Activated CD4-positive, alpha-beta T cell treated with anti-CD3 and anti-CD28 coated beads, Interleukin-2, amount 10 ng/mL, durations not matched to agents 7 days and 5 days (primary cell): ENCODE results near the gene MYO9B. TPM values are rescaled to one million over a fixed set of nuclear protein-coding genes. Genes with fewer than 3 reads are reported as not detected.
"Not testable (repeated sequence)": the region's sequence is repeated elsewhere in the genome, so short reads cannot be mapped to it uniquely, and the experiment has no call there.

Experiments used
- CTCF ChIA-PET: fragments of 350-600 bp; sonication (Branson Sonifier 250); formaldehyde crosslinking; loops from one replicate; lab custom pipeline; 2021; ENCODE audit warnings: antibody characterized with exemption; lab: Charles Lee
- POLR2A ChIA-PET: fragments of 350-600 bp; sonication (Branson Sonifier 250); formaldehyde crosslinking; loops from one replicate; lab custom pipeline; 2021; ENCODE audit warnings: antibody characterized with exemption; lab: Charles Lee
- DNase-seq: peaks from one replicate; pipeline ENCODE4 v3.0.0-alpha.2; 2020
- H3K27ac Mint-ChIP-seq: one replicate; pipeline ENCODE4 v1.8.0; 2021; ENCODE audit warnings: mild to moderate bottlenecking, moderate library complexity, mixed read lengths
- H3K27me3 Mint-ChIP-seq: one replicate; pipeline ENCODE4 v1.8.0; 2021; ENCODE audit warnings: mixed read lengths
- H3K36me3 Mint-ChIP-seq: one replicate; pipeline ENCODE4 v1.8.0; 2021; ENCODE audit warnings: low read depth, mixed read lengths
- H3K4me1 Mint-ChIP-seq: one replicate; pipeline ENCODE4 v1.8.0; 2021; ENCODE audit warnings: mixed read lengths
- H3K4me3 Mint-ChIP-seq: one replicate; pipeline ENCODE4 v1.8.0; 2021; ENCODE audit warnings: mild to moderate bottlenecking, moderate library complexity, mixed read lengths
- H3K9me3 Mint-ChIP-seq: one replicate; pipeline ENCODE4 v1.8.0; 2021; ENCODE audit warnings: mixed read lengths
- total RNA-seq, 2 experiments: library from RNA; stranded (reverse); gene quantifications; one replicate each; pipeline ENCODE4 v1.2.3, GENCODE V29; 2021

MYO9B gene
- total RNA-seq, 2 experiments from 2014 or later: 217 to 218 TPM

GRCh38 chr19:17148130-17148529 lies 72.6 kb downstream of the MYO9B start:
- no peak overlapping the region for H3K4me3 Mint-ChIP-seq
- H3K27ac Mint-ChIP-seq: no peak overlapping the region
- no peaks in the 10 kb centered on the region for H3K9me3 Mint-ChIP-seq
- ChIA-PET POLR2A (interaction anchor here (0.6 kb wide), 1 partner anchor 314 kb away, joined by 3 read pairs; no protein-coding TSS in a partner anchor), CTCF (interaction anchor here (1.2 kb wide), 1 partner anchor 11 kb away, joined by 3 read pairs; no protein-coding TSS in a partner anchor)
- H3K27me3 Mint-ChIP-seq: no peaks in the 10 kb centered on the region
- no peak for DNase-seq
- peaks cover 2% of the 10 kb centered on the region for H3K4me1 Mint-ChIP-seq
- peaks cover 25% of the 10 kb centered on the region for H3K36me3 Mint-ChIP-seq

- no peak overlapping the region for H3K4me3 Mint-ChIP-seq
- CTCF ChIA-PET: interaction anchor here (1.2 kb wide), 1 partner anchor 12 kb away, joined by 3 read pairs; no protein-coding TSS in a partner anchor
- no peak overlapping the region for H3K27ac Mint-ChIP-seq
- no peak for DNase-seq
- H3K4me1 Mint-ChIP-seq: no peaks in the 10 kb centered on the region
- H3K27me3 Mint-ChIP-seq: no peaks in the 10 kb centered on the region
- POLR2A ChIA-PET: no interaction called here
- H3K36me3 Mint-ChIP-seq: peaks cover 33% of the 10 kb centered on the region
- no peaks in the 10 kb centered on the region for H3K9me3 Mint-ChIP-seq
Observed at GRCh38 chr19:17149393-17150135, 74.0 kb downstream of the MYO9B start.

GRCh38 chr19:17153996-17154395 lies 78.4 kb downstream of the MYO9B start:
- H3K4me1 Mint-ChIP-seq: no peaks in the 10 kb centered on the region
- no peak overlapping the region for H3K27ac Mint-ChIP-seq
- peaks cover 39% of the 10 kb centered on the region for H3K36me3 Mint-ChIP-seq
- H3K4me3 Mint-ChIP-seq: no peak overlapping the region
- H3K9me3 Mint-ChIP-seq: no peaks in the 10 kb centered on the region
- no peaks in the 10 kb centered on the region for H3K27me3 Mint-ChIP-seq
- ChIA-PET CTCF (interaction anchor here (0.7 kb wide), 1 partner anchor 8 kb away, joined by 3 read pairs; no protein-coding TSS in a partner anchor), POLR2A (no interaction called here)
- no peak for DNase-seq

- no peak for DNase-seq
- no peak overlapping the region for H3K27ac Mint-ChIP-seq
- H3K4me3 Mint-ChIP-seq: no peak overlapping the region
- H3K36me3 Mint-ChIP-seq: peaks cover 50% of the 10 kb centered on the region
- H3K4me1 Mint-ChIP-seq: no peaks in the 10 kb centered on the region
- ChIA-PET CTCF (interaction anchor here (0.8 to 1.0 kb wide), 2 partner anchors 11 to 29 kb away, joined by 3 read pairs; no protein-coding TSS in a partner anchor), POLR2A (no interaction called here)
- H3K27me3 Mint-ChIP-seq: no peaks in the 10 kb centered on the region
- no peaks in the 10 kb centered on the region for H3K9me3 Mint-ChIP-seq
Observed at GRCh38 chr19:17155251-17155650, 79.7 kb downstream of the MYO9B start.

- H3K9me3 Mint-ChIP-seq: no peaks in the 10 kb centered on the region
- no peaks in the 10 kb centered on the region for H3K27me3 Mint-ChIP-seq
- H3K4me1 Mint-ChIP-seq: no peaks in the 10 kb centered on the region
- H3K36me3 Mint-ChIP-seq: peaks cover 48% of the 10 kb centered on the region
- CTCF ChIA-PET: no interaction called here
- peak overlapping the region; percentile 31 for H3K27ac Mint-ChIP-seq
- H3K4me3 Mint-ChIP-seq: no peak overlapping the region
- DNase-seq: no peak
- POLR2A ChIA-PET: no interaction called here
Observed at GRCh38 chr19:17156296-17156946, 80.8 kb downstream of the MYO9B start.

GRCh38 chr19:17156947-17157302 lies 81.3 kb downstream of the MYO9B start:
- Mint-ChIP-seq H3K4me3 (no peak overlapping the region), H3K9me3 (no peaks in the 10 kb centered on the region), H3K27ac (no peak overlapping the region), H3K36me3 (peaks cover 45% of the 10 kb centered on the region), H3K4me1 (no peaks in the 10 kb centered on the region), H3K27me3 (no peaks in the 10 kb centered on the region)
- ChIA-PET CTCF (no interaction called here), POLR2A (no interaction called here)
- no peak for DNase-seq

- Mint-ChIP-seq H3K4me3 (no peak overlapping the region), H3K27me3 (no peaks in the 10 kb centered on the region), H3K36me3 (peaks cover 53% of the 10 kb centered on the region), H3K27ac (no peak overlapping the region), H3K4me1 (no peaks in the 10 kb centered on the region), H3K9me3 (peaks cover 1% of the 10 kb centered on the region)
- no peak for DNase-seq
- ChIA-PET POLR2A (no interaction called here), CTCF (interaction anchor here (0.7 to 0.9 kb wide), 2 partner anchors 25 to 108 kb away, joined by 3 to 4 read pairs; partner anchors contain the start of gene BABAM1)
Observed at GRCh38 chr19:17158584-17158983, 83.0 kb downstream of the MYO9B start.

GRCh38 chr19:17159466-17160393 lies 84.2 kb downstream of the MYO9B start:
- CTCF ChIA-PET: interaction anchor here (0.6 to 0.8 kb wide), 2 partner anchors 440 to 476 kb away, joined by 3 read pairs; no protein-coding TSS in a partner anchor
- Mint-ChIP-seq H3K4me3 (no peak overlapping the region), H3K9me3 (peaks cover 3% of the 10 kb centered on the region), H3K27me3 (no peaks in the 10 kb centered on the region), H3K36me3 (peaks cover 56% of the 10 kb centered on the region), H3K4me1 (no peaks in the 10 kb centered on the region), H3K27ac (peak overlapping the region; percentile 64)
- DNase-seq: no peak
- POLR2A ChIA-PET: interaction anchor here (0.6 kb wide), 1 partner anchor 23 kb away, joined by 10 read pairs; no protein-coding TSS in a partner anchor

- peaks cover 3% of the 10 kb centered on the region for H3K9me3 Mint-ChIP-seq
- POLR2A ChIA-PET: no interaction called here
- CTCF ChIA-PET: no interaction called here
- no peaks in the 10 kb centered on the region for H3K4me1 Mint-ChIP-seq
- H3K36me3 Mint-ChIP-seq: peaks cover 61% of the 10 kb centered on the region
- H3K27ac Mint-ChIP-seq: no peak overlapping the region
- H3K4me3 Mint-ChIP-seq: no peak overlapping the region
- no peaks in the 10 kb centered on the region for H3K27me3 Mint-ChIP-seq
- no peak for DNase-seq
Observed at GRCh38 chr19:17160908-17161307, 85.3 kb downstream of the MYO9B start.

GRCh38 chr19:17162131-17162530 lies 86.6 kb downstream of the MYO9B start:
- peaks cover 55% of the 10 kb centered on the region for H3K36me3 Mint-ChIP-seq
- CTCF ChIA-PET: interaction anchor here (0.5 kb wide), 1 partner anchor 8 kb away, joined by 3 read pairs; no protein-coding TSS in a partner anchor
- H3K27me3 Mint-ChIP-seq, H3K4me1 Mint-ChIP-seq, H3K4me3 Mint-ChIP-seq, POLR2A ChIA-PET, H3K9me3 Mint-ChIP-seq, DNase-seq, H3K27ac Mint-ChIP-seq: not testable (repeated sequence)

- ChIA-PET POLR2A (no interaction called here), CTCF (interaction anchor here (1.3 kb wide), 1 partner anchor 98 kb away, joined by 3 read pairs; no protein-coding TSS in a partner anchor)
- Mint-ChIP-seq H3K4me3 (no peak overlapping the region), H3K36me3 (peaks cover 53% of the 10 kb centered on the region), H3K27me3 (no peaks in the 10 kb centered on the region), H3K27ac (no peak overlapping the region), H3K4me1 (no peaks in the 10 kb centered on the region), H3K9me3 (peaks cover 3% of the 10 kb centered on the region)
- DNase-seq: no peak
Observed at GRCh38 chr19:17162580-17162979, 87.0 kb downstream of the MYO9B start.

- Mint-ChIP-seq H3K9me3 (peaks cover 3% of the 10 kb centered on the region), H3K4me1 (no peaks in the 10 kb centered on the region), H3K27ac (no peak overlapping the region), H3K36me3 (peaks cover 63% of the 10 kb centered on the region), H3K27me3 (no peaks in the 10 kb centered on the region), H3K4me3 (no peak overlapping the region)
- ChIA-PET POLR2A (no interaction called here), CTCF (interaction anchor here (1.3 kb wide), 2 partner anchors 21 to 97 kb away, joined by 3 read pairs; no protein-coding TSS in a partner anchor)
- no peak for DNase-seq
Observed at GRCh38 chr19:17163652-17164051, 88.1 kb downstream of the MYO9B start.
